OCI-LY1 (cell line): ENCODE measurements around the gene TRIM34.
A peak's percentile ranks its signal among the peaks of the same experiment; 100 is the strongest.
"Not testable (repeated sequence)": the region's sequence is repeated elsewhere in the genome, so short reads cannot be mapped to it uniquely, and the experiment has no call there.

Experiments used
- H2AFZ ChIP-seq: fragments of 200-600 bp; sonication (generic), shearing (Covaris generic); 2 replicates; pipeline ENCODE4 v1.6.0; 2014; ENCODE audit warnings: antibody characterized with exemption, mild to moderate bottlenecking, low read length
- H3F3A ChIP-seq: fragments of 200-600 bp; sonication (generic), shearing (Covaris generic); 2 replicates; pipeline ENCODE4 v1.6.0; 2014; ENCODE audit warnings: mild to moderate bottlenecking, antibody characterized with exemption, low read length, moderate library complexity; ENCODE audit not compliant: insufficient read depth
- H3K27ac ChIP-seq: fragments of 200-600 bp; sonication (generic); 2 replicates; pipeline ENCODE4 v1.5.1; 2014; ENCODE audit warnings: low read length, mixed run types, mild to moderate bottlenecking, low read depth; ENCODE audit not compliant: poor library complexity, severe bottlenecking
- H3K27me3 ChIP-seq: fragments of 200-600 bp; sonication (generic); 2 replicates; pipeline ENCODE4 v1.6.0; 2014; ENCODE audit warnings: antibody characterized with exemption, mild to moderate bottlenecking, low read length, moderate library complexity; ENCODE audit not compliant: insufficient read depth
- H3K36me3 ChIP-seq: fragments of 200-600 bp; sonication (generic); 2 replicates; pipeline ENCODE4 v1.6.1; 2014; ENCODE audit warnings: mild to moderate bottlenecking, antibody characterized with exemption, low read length, moderate library complexity, mixed read lengths; ENCODE audit not compliant: insufficient read depth
- H3K4me1 ChIP-seq: fragments of 200-600 bp; sonication (generic); 2 replicates; pipeline ENCODE4 v1.5.1; 2014; ENCODE audit warnings: mild to moderate bottlenecking, low read length, moderate library complexity; ENCODE audit not compliant: insufficient read depth, severe bottlenecking
- H3K4me2 ChIP-seq: fragments of 200-600 bp; sonication (generic), shearing (Covaris generic); 2 replicates; pipeline ENCODE4 v1.6.1; 2014; ENCODE audit warnings: low read length
- H3K4me3 ChIP-seq: fragments of 200-600 bp; sonication (generic); 2 replicates; pipeline ENCODE4 v1.5.1; 2014; ENCODE audit warnings: low read length, low read depth, mild to moderate bottlenecking, mixed read lengths; ENCODE audit not compliant: poor library complexity, severe bottlenecking
- H3K79me2 ChIP-seq: fragments of 200-600 bp; shearing (Covaris generic); 2 replicates; pipeline ENCODE4 v1.6.1; 2016; ENCODE audit warnings: mixed run types, low read length, mixed read lengths; ENCODE audit not compliant: insufficient read depth
- H3K9ac ChIP-seq: fragments of 200-600 bp; sonication (generic), shearing (Covaris generic); 2 replicates; pipeline ENCODE4 v1.6.1; 2014; ENCODE audit warnings: mild to moderate bottlenecking, low read length, mixed read lengths
- H3K9me2 ChIP-seq: fragments of 200-600 bp; sonication (generic), shearing (Covaris generic); 2 replicates; pipeline ENCODE4 v1.6.1; 2014; ENCODE audit warnings: low read depth, mild to moderate bottlenecking, low read length, mixed read lengths
- H3K9me3 ChIP-seq: fragments of 200-600 bp; shearing (Covaris generic); 2 replicates; pipeline ENCODE4 v1.6.1; 2014; ENCODE audit warnings: low read length, mixed read lengths
- H4K20me1 ChIP-seq: fragments of 200-600 bp; sonication (generic), shearing (Covaris generic); 2 replicates; pipeline ENCODE4 v1.6.0; 2016; ENCODE audit warnings: mild to moderate bottlenecking, low read length; ENCODE audit not compliant: insufficient read depth
- CTCF ChIP-seq: fragments of 200-600 bp; sonication (generic), shearing (Covaris generic); IDR thresholded peaks from 2 replicates; pipeline ENCODE4 v1.5.1; 2017; ENCODE audit warnings: mild to moderate bottlenecking, antibody characterized with exemption, low read length, moderate library complexity, mixed read lengths
- EZH2 ChIP-seq: fragments of 200-600 bp; sonication (generic), shearing (Covaris generic); IDR thresholded peaks from 2 replicates; pipeline ENCODE4 v1.8.0; 2017; ENCODE audit warnings: borderline replicate concordance, mixed run types, mild to moderate bottlenecking, antibody characterized with exemption, low read length, moderate library complexity, mixed read lengths

TRIM34 gene

GRCh38 chr11:5596607-5597201, 28.1 kb upstream of the TRIM34 start, which contains the start of gene TRIM6:
TRIM6 (plus strand) TSS chr11:5596637; CDS start chr11:5596898, 261 bp downstream.
- H3K27ac ChIP-seq, result no peak within 1 kb of the TSS
- no peaks in the 10 kb centered on the region for H3K27me3 ChIP-seq
- no peaks in the 10 kb centered on the region for H3K79me2 ChIP-seq
- TF ChIP-seq CTCF (no peak), EZH2 (no peak)
- H2AFZ ChIP-seq, result no peak within 1 kb of the TSS
- H3F3A ChIP-seq, result no peaks in the 10 kb centered on the region
- no peaks in the 10 kb centered on the region for H3K9me3 ChIP-seq
- no peaks in the 10 kb centered on the region for H3K36me3 ChIP-seq
- H3K9me2 ChIP-seq, result no peaks in the 10 kb centered on the region
- no peak within 1 kb of the TSS for H3K9ac ChIP-seq
- H3K4me3 ChIP-seq, result no peak within 1 kb of the TSS
- no peaks in the 10 kb centered on the region for H4K20me1 ChIP-seq
- no peak within 1 kb of the TSS for H3K4me2 ChIP-seq
- no peaks in the 10 kb centered on the region for H3K4me1 ChIP-seq

GRCh38 chr11:5597953-5598352, 26.8 kb upstream of the TRIM34 start:
- Histone ChIP-seq H3K4me1 (no peaks in the 10 kb centered on the region), H3K36me3 (no peaks in the 10 kb centered on the region), H3K27me3 (no peaks in the 10 kb centered on the region), H3F3A (no peaks in the 10 kb centered on the region), H3K4me2 (no peak overlapping the region), H3K27ac (no peak overlapping the region), H3K79me2 (no peaks in the 10 kb centered on the region), H3K9me3 (no peaks in the 10 kb centered on the region), H3K9ac (no peak overlapping the region), H3K4me3 (no peak overlapping the region), H3K9me2 (no peaks in the 10 kb centered on the region), H2AFZ (no peak overlapping the region), H4K20me1 (no peaks in the 10 kb centered on the region)
- TF ChIP-seq EZH2, result no peak
- no peak for TF ChIP-seq CTCF

GRCh38 chr11:5600374-5600851, 24.4 kb upstream of the TRIM34 start:
- H3K9ac ChIP-seq, result no peak overlapping the region
- H2AFZ ChIP-seq, result no peak overlapping the region
- H3K9me3 ChIP-seq, result no peaks in the 10 kb centered on the region
- H3K27me3 ChIP-seq, result no peaks in the 10 kb centered on the region
- TF ChIP-seq EZH2 (no peak), CTCF (peak; percentile 92)
- no peak overlapping the region for H3K27ac ChIP-seq
- H3K79me2 ChIP-seq, result no peaks in the 10 kb centered on the region
- no peaks in the 10 kb centered on the region for H3F3A ChIP-seq
- H3K4me2 ChIP-seq, result no peak overlapping the region
- H3K4me3 ChIP-seq, result no peak overlapping the region
- no peaks in the 10 kb centered on the region for H3K4me1 ChIP-seq
- H3K9me2 ChIP-seq, result no peaks in the 10 kb centered on the region
- no peaks in the 10 kb centered on the region for H4K20me1 ChIP-seq
- H3K36me3 ChIP-seq, result no peaks in the 10 kb centered on the region

GRCh38 chr11:5602791-5603190, 22.0 kb upstream of the TRIM34 start:
- not testable (repeated sequence) for H3K27ac ChIP-seq, H3K4me3 ChIP-seq, H3K79me2 ChIP-seq, H3K9me2 ChIP-seq, H4K20me1 ChIP-seq, H3K27me3 ChIP-seq, H3K4me2 ChIP-seq, H2AFZ ChIP-seq, H3F3A ChIP-seq, H3K9ac ChIP-seq, H3K36me3 ChIP-seq, H3K9me3 ChIP-seq, H3K4me1 ChIP-seq
